Endothelial cell of umbilical vein (primary cell): ENCODE data around the gene TPH2. TPM values are rescaled to one million over a fixed set of nuclear protein-coding genes. Genes with fewer than 3 reads are reported as not detected.

ENCODE experiments used
- BruUV-seq: library from RNA; stranded (reverse); fragments of 400-500 nt; replicated peaks from 2 replicates; lab custom pipeline; 2021; lab: Mats Ljungman, UMichigan
- CTCF ChIA-PET: fragments of 300-600, 350-600 bp; sonication (Branson Sonifier 250); formaldehyde crosslinking; loops from one replicate; lab custom pipeline; 2021; ENCODE audit warnings: antibody characterized with exemption, inconsistent platforms; lab: Charles Lee
- POLR2A ChIA-PET: fragments of 300-600, 350-600 bp; sonication (Branson Sonifier 250); formaldehyde crosslinking; loops from one replicate; lab custom pipeline; 2021; ENCODE audit warnings: antibody characterized with exemption, inconsistent platforms; lab: Charles Lee
- DNase-seq: peaks from one replicate; pipeline ENCODE4 v3.0.0-alpha.2; 2011; ENCODE audit warnings: low read depth, low spot score
- FAIRE-seq: peaks from 2 replicates; lab custom pipeline; 2011; peaks lifted over from hg19 to GRCh38; lab: Jason Lieb, UNC
- H2AFZ ChIP-seq: 2 replicates; pipeline ENCODE4 v1.6.0; 2012; ENCODE audit warnings: low read depth, low read length, control low read depth, inconsistent platforms
- H3K27ac ChIP-seq: 2 replicates; pipeline ENCODE4 v1.5.1; 2011; ENCODE audit warnings: low read depth, mild to moderate bottlenecking, control low read depth, low read length, moderate library complexity; ENCODE audit not compliant: insufficient read depth
- H3K27me3 ChIP-seq, 2 experiments: 2 replicates each; pipeline versions ENCODE4 v1.6.0 to v1.6.1; 2011; ENCODE audit warnings: low read length in 2 of 2, mixed read lengths in 1 of 2; ENCODE audit not compliant: control insufficient read depth in 2 of 2, insufficient read depth in 2 of 2
- H3K36me3 ChIP-seq, 2 experiments: 2 replicates in 1 of 2; 3 replicates in 1 of 2; pipeline ENCODE4 v1.5.1; 2011; ENCODE audit warnings: low read length in 2 of 2, mild to moderate bottlenecking in 1 of 2, moderate library complexity in 1 of 2; ENCODE audit not compliant: control insufficient read depth in 2 of 2, insufficient read depth in 2 of 2; ENCODE audit errors: extremely low read depth in 1 of 2
- H3K4me1 ChIP-seq: 3 replicates; pipeline ENCODE4 v1.5.1; 2011; ENCODE audit warnings: mild to moderate bottlenecking, low read length; ENCODE audit not compliant: control insufficient read depth, insufficient read depth; ENCODE audit errors: extremely low read depth
- H3K4me2 ChIP-seq: 2 replicates; pipeline ENCODE4 v1.6.1; 2011; ENCODE audit warnings: low read length, control low read depth, mixed read lengths; ENCODE audit not compliant: insufficient read depth
- H3K4me3 ChIP-seq, 3 experiments: fragments of 200-600 bp in 1 of 3; sonication (generic), shearing (Covaris generic) in 1 of 3; replicated peaks in 1 of 3; 2 replicates each; pipeline ENCODE4 v1.5.1; 2011 to 2016; ENCODE audit warnings: control low read depth in 3 of 3, low read length in 3 of 3, mild to moderate bottlenecking in 2 of 3, inconsistent platforms in 1 of 3, low read depth in 1 of 3, moderate library complexity in 1 of 3; ENCODE audit not compliant: insufficient read depth in 1 of 3
- H3K79me2 ChIP-seq: 2 replicates; pipeline ENCODE4 v1.6.0; 2012; ENCODE audit warnings: low read length, inconsistent platforms; ENCODE audit not compliant: control insufficient read depth, insufficient read depth
- H3K9ac ChIP-seq: replicated peaks from 2 replicates; pipeline ENCODE3; 2011; ENCODE audit warnings: low read length, control low read depth; ENCODE audit not compliant: insufficient read depth; ENCODE audit errors: extremely low read depth
- H3K9me1 ChIP-seq: replicated peaks from 3 replicates; pipeline ENCODE4 v1.6.0; 2011; ENCODE audit warnings: mild to moderate bottlenecking, low read length; ENCODE audit not compliant: control insufficient read depth, insufficient read depth; ENCODE audit errors: extremely low read depth
- H3K9me3 ChIP-seq: replicated peaks from 2 replicates; pipeline ENCODE4 v1.5.1; 2012; ENCODE audit warnings: low read length, inconsistent platforms; ENCODE audit not compliant: control insufficient read depth, insufficient read depth
- H4K20me1 ChIP-seq: replicated peaks from 2 replicates; pipeline ENCODE3; 2011; ENCODE audit warnings: mild to moderate bottlenecking, low read length; ENCODE audit not compliant: control insufficient read depth, insufficient read depth; ENCODE audit errors: extremely low read depth
- EZH2 ChIP-seq: IDR thresholded peaks from 2 replicates; pipeline ENCODE4 v1.6.1; 2012; ENCODE audit warnings: borderline replicate concordance, low read depth, mild to moderate bottlenecking, moderate library complexity, low read length, inconsistent platforms; ENCODE audit not compliant: severe bottlenecking
- FOS ChIP-seq: IDR thresholded peaks from 2 replicates; pipeline ENCODE4 v1.6.1; 2011; ENCODE audit warnings: mild to moderate bottlenecking, low read length, moderate library complexity, borderline replicate concordance; ENCODE audit not compliant: insufficient read depth
- GATA2 ChIP-seq: IDR thresholded peaks from 2 replicates; pipeline ENCODE4 v1.7.0; 2011; ENCODE audit warnings: low read depth, mild to moderate bottlenecking, moderate library complexity, mixed read lengths, low read length; ENCODE audit not compliant: insufficient read length, insufficient read depth
- JUN ChIP-seq: IDR thresholded peaks from 2 replicates; pipeline ENCODE4 v1.6.1; 2011; ENCODE audit warnings: borderline replicate concordance, low read depth; ENCODE audit not compliant: insufficient read length, insufficient read depth
- MYC ChIP-seq: IDR thresholded peaks from one replicate; pipeline ENCODE4 v1.6.1; 2011; ENCODE audit warnings: mild to moderate bottlenecking, low read depth, low read length
- POLR2A ChIP-seq: IDR thresholded peaks from 2 replicates; pipeline ENCODE4 v1.6.1; 2012; ENCODE audit warnings: low read depth, mild to moderate bottlenecking, control low read depth, low read length
- POLR2AphosphoS5 ChIP-seq: IDR thresholded peaks from 2 replicates; pipeline ENCODE4 v1.6.1; 2012; ENCODE audit warnings: low read depth, mild to moderate bottlenecking, control low read depth, low read length, moderate library complexity; ENCODE audit not compliant: insufficient read depth
- dilution Hi-C: fragments of 300-500 bp; cut with MboI; formaldehyde crosslinking; loops from one replicate; pipeline ENCODE4 v1.15.0; 2019; ENCODE audit warnings: low sequenced_read_pairs; ENCODE audit not compliant: extremely low pct_ligation_motif_present
- intact Hi-C: fragments of 100-400 bp; cut with micrococcal nuclease; formaldehyde crosslinking; loops from one replicate; pipeline ENCODE4 v1.10.0; 2022
- polyA plus RNA-seq, 4 experiments: library from polyadenylated mRNA; depleted of rRNA in 3 of 4; stranded (reverse) in 3 of 4; unstranded in 1 of 4; fragments of >200 nt; gene quantifications; 2 replicates each; pipeline versions ENCODE4 v1.2.1 to v1.2.3, GENCODE V29; 2011 to 2012; ENCODE audit warnings: missing spikeins in 1 of 4
- total RNA-seq: library from RNA; stranded (reverse); gene quantifications from 2 replicates; pipeline ENCODE4 v1.2.3, GENCODE V29; 2021
- TF ChIP-seq, protein P1 (sequence below), 2 donors: IDR thresholded peaks; 1 replicate in 1 of 2; 2 replicates in 1 of 2; pipeline ENCODE4 v1.5.1; 2011; ENCODE audit warnings: low read length in 2 of 2, mild to moderate bottlenecking in 2 of 2, moderate library complexity in 2 of 2, control low read depth in 1 of 2, inconsistent platforms in 1 of 2, low read depth in 1 of 2; ENCODE audit not compliant: insufficient read depth in 1 of 2; ENCODE audit errors: extremely low read depth in 1 of 2
- TF ChIP-seq, protein P2 (sequence below): IDR thresholded peaks from 2 replicates; pipeline ENCODE4 v1.6.1; 2011; ENCODE audit not compliant: insufficient read depth, insufficient read length

TPH2 gene
- total and polyA plus RNA-seq, 2 donors (not counting 3 experiments of a cell fraction or from before 2014, with no cell fraction given) = not detected

DNA sequence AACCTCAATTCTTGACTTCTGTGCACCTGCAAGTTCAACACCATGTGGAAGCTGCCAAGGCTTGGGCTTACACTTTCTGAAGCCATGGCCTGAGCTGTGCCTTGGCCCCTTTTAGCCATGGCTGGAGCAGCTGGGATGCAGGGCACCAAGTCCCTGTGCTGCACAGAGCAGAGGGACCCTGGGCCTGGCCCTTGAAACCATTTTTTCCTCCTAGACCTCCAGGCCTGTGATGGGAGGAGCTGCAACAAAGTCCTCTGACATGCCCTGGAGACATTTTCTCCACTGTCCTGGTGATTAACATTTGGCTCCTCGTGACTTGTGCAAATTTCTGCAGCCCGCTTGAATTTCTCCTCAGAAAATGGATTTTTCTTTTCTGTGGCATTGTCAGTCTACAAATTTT is 132.4 kb downstream of the TPH2 start:
- no peaks in the 10 kb centered on the region for H3K36me3 ChIP-seq
- FAIRE-seq (no peak), DNase-seq (no peak)
- no peak overlapping the region for H3K9ac ChIP-seq
- dilution Hi-C loops = no loop called here
- H3K4me3 ChIP-seq = no peak overlapping the region
- H3K9me3 ChIP-seq = no peaks in the 10 kb centered on the region
- no peaks in the 10 kb centered on the region for H3K4me1 ChIP-seq
- H4K20me1 ChIP-seq = no peaks in the 10 kb centered on the region
- BruUV-seq = no TSS peak
- H3K27ac ChIP-seq = no peak overlapping the region
- no peaks in the 10 kb centered on the region for H3K9me1 ChIP-seq
- no peak overlapping the region for H2AFZ ChIP-seq
- H3K4me2 ChIP-seq = no peak overlapping the region
- TF ChIP-seq POLR2A (no peak), EZH2 (no peak), GATA2 (no peak), MYC (no peak), JUN (no peak), FOS (no peak), POLR2AphosphoS5 (no peak)
- TF ChIP-seq, protein P1, sequence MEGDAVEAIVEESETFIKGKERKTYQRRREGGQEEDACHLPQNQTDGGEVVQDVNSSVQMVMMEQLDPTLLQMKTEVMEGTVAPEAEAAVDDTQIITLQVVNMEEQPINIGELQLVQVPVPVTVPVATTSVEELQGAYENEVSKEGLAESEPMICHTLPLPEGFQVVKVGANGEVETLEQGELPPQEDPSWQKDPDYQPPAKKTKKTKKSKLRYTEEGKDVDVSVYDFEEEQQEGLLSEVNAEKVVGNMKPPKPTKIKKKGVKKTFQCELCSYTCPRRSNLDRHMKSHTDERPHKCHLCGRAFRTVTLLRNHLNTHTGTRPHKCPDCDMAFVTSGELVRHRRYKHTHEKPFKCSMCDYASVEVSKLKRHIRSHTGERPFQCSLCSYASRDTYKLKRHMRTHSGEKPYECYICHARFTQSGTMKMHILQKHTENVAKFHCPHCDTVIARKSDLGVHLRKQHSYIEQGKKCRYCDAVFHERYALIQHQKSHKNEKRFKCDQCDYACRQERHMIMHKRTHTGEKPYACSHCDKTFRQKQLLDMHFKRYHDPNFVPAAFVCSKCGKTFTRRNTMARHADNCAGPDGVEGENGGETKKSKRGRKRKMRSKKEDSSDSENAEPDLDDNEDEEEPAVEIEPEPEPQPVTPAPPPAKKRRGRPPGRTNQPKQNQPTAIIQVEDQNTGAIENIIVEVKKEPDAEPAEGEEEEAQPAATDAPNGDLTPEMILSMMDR (IDR thresholded peaks at IDR 0.05; ENCODE audit: extremely low read depth in 1 of 2, insufficient read depth in 1 of 2, low read depth in 1 of 2, low read length in 2 of 2) = no peak
- TF ChIP-seq, protein P2, sequence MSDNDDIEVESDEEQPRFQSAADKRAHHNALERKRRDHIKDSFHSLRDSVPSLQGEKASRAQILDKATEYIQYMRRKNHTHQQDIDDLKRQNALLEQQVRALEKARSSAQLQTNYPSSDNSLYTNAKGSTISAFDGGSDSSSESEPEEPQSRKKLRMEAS = no peak
- CTCF ChIA-PET = no interaction called here
- POLR2A ChIA-PET = no interaction called here
- intact Hi-C loops = no loop called here
- H3K79me2 ChIP-seq = no peaks in the 10 kb centered on the region
- no peaks in the 10 kb centered on the region for H3K27me3 ChIP-seq
